Transverse colon (tissue), 3 donors: ENCODE results near the gene TPRX1.

Experiments used
- EP300 ChIP-seq: sonication (generic); formaldehyde crosslinking; IDR thresholded peaks from one replicate; pipeline ENCODE4 v1.6.1; 2017; ENCODE audit warnings: antibody characterized with exemption, low read depth
- POLR2A ChIP-seq: fragments of 450-650 bp; IDR thresholded peaks from one replicate; pipeline ENCODE4 v1.6.1; 2016; ENCODE audit warnings: antibody characterized with exemption, mild to moderate bottlenecking, moderate library complexity
- TF ChIP-seq, protein P1 (sequence below), 5 experiments: fragments of 200-600 bp in 3 of 5; fragments of 450-650 bp in 2 of 5; sonication (generic) in 3 of 5; IDR thresholded peaks; 1 replicate in 2 of 5; 2 replicates in 3 of 5; pipeline ENCODE4 v1.5.1; 2016 to 2017; ENCODE audit warnings: antibody characterized with exemption in 5 of 5, inconsistent platforms in 3 of 5, mild to moderate bottlenecking in 2 of 5, moderate library complexity in 1 of 5

DNA sequence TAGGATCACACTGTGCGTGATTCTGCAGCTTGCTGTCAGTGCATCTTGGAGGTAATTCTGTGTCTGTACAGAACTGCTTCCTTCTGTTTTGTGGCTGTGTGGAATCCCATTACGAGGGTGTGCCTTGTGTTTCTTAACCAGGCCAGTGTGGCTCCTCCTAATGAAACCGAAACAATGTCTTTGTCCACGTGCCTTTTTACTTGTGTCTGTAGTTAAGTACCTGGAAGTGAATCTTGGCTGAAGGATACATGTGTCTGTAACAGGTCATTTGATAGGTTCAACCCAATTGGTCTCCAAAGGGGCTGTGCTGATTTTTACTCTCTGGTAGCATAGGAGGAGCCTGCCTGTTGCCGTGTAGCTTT is 45.9 kb downstream of the TPRX1 start:
- TF ChIP-seq, protein P1, sequence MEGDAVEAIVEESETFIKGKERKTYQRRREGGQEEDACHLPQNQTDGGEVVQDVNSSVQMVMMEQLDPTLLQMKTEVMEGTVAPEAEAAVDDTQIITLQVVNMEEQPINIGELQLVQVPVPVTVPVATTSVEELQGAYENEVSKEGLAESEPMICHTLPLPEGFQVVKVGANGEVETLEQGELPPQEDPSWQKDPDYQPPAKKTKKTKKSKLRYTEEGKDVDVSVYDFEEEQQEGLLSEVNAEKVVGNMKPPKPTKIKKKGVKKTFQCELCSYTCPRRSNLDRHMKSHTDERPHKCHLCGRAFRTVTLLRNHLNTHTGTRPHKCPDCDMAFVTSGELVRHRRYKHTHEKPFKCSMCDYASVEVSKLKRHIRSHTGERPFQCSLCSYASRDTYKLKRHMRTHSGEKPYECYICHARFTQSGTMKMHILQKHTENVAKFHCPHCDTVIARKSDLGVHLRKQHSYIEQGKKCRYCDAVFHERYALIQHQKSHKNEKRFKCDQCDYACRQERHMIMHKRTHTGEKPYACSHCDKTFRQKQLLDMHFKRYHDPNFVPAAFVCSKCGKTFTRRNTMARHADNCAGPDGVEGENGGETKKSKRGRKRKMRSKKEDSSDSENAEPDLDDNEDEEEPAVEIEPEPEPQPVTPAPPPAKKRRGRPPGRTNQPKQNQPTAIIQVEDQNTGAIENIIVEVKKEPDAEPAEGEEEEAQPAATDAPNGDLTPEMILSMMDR (IDR thresholded peaks at IDR 0.05), result no peak
- TF ChIP-seq POLR2A, result no peak
- no peak for TF ChIP-seq EP300
